Testis (tissue), 2 donors: ENCODE data around the gene PFKFB4.

Experiments
- CTCF ChIP-seq, 3 experiments: fragments of 450-650 bp in 2 of 3; fragments of 200-600 bp in 1 of 3; sonication (generic) in 1 of 3; IDR thresholded peaks; one replicate each; pipeline ENCODE4 v1.5.1; 2016 to 2019; ENCODE audit warnings: antibody characterized with exemption in 3 of 3, mild to moderate bottlenecking in 2 of 3, moderate library complexity in 1 of 3
- POLR2A ChIP-seq: fragments of 450-650 bp; IDR thresholded peaks from one replicate; pipeline ENCODE4 v1.6.1; 2017; ENCODE audit warnings: antibody characterized with exemption, mild to moderate bottlenecking, moderate library complexity

GRCh38 chr3:48518069-48518468 lies 38.5 kb downstream of the PFKFB4 start:
- TF ChIP-seq CTCF (IDR thresholded peaks at IDR 0.05) (no peak), POLR2A (no peak)
